Esophagus muscularis mucosa (tissue), 4 donors: ENCODE data around the gene ATP5IF1. TPM values are rescaled to one million over a fixed set of nuclear protein-coding genes. Genes with fewer than 3 reads are reported as not detected.

ENCODE experiments used
- DNase-seq: peaks from one replicate; pipeline ENCODE4 v3.0.0-alpha.2; 2017; ENCODE audit errors: extremely low spot score
- H3K27ac ChIP-seq, 4 donors: fragments of 200-600 bp; sonication (generic); replicated peaks in 1 of 4; 1 replicate in 3 of 4; 2 replicates in 1 of 4; pipeline ENCODE4 v1.5.1; 2016 to 2019; ENCODE audit warnings: mild to moderate bottlenecking in 1 of 4
- H3K27me3 ChIP-seq, 4 donors: fragments of 200-600 bp; sonication (generic); one replicate each; pipeline versions ENCODE4 v1.5.1 to v1.6.0; 2016 to 2019
- H3K36me3 ChIP-seq, 4 donors: fragments of 200-600 bp; sonication (generic); one replicate each; pipeline ENCODE4 v1.5.1; 2016 to 2019
- H3K4me1 ChIP-seq, 4 donors: fragments of 200-600 bp; sonication (generic); one replicate each; pipeline ENCODE4 v1.5.1; 2016 to 2019
- H3K4me3 ChIP-seq, 4 donors: fragments of 200-600 bp; sonication (generic); 1 replicate in 2 of 4; 2 replicates in 2 of 4; pipeline ENCODE4 v1.5.1; 2016 to 2019; ENCODE audit warnings: mild to moderate bottlenecking in 4 of 4, moderate library complexity in 1 of 4
- H3K9me3 ChIP-seq, 4 donors: fragments of 200-600 bp; sonication (generic); 1 replicate in 3 of 4; 2 replicates in 1 of 4; pipeline ENCODE4 v1.5.1; 2016 to 2019
- CTCF ChIP-seq, 3 experiments: fragments of 200-600 bp in 2 of 3; fragments of 450-650 bp in 1 of 3; sonication (generic) in 2 of 3; IDR thresholded peaks; one replicate each; pipeline ENCODE4 v1.5.1; 2017 to 2019; ENCODE audit warnings: antibody characterized with exemption in 3 of 3, mild to moderate bottlenecking in 2 of 3, moderate library complexity in 1 of 3
- EP300 ChIP-seq: sonication (generic); formaldehyde crosslinking; IDR thresholded peaks from one replicate; pipeline ENCODE4 v1.6.1; 2017; ENCODE audit warnings: antibody characterized with exemption
- POLR2A ChIP-seq: fragments of 450-650 bp; IDR thresholded peaks from one replicate; pipeline ENCODE4 v1.6.1; 2017; ENCODE audit warnings: antibody characterized with exemption, moderate library complexity, mild to moderate bottlenecking, low read depth
- POLR2AphosphoS5 ChIP-seq, 2 donors: sonication (generic); formaldehyde crosslinking; IDR thresholded peaks; one replicate each; pipeline ENCODE4 v1.6.1; 2017; ENCODE audit warnings: antibody characterized with exemption in 2 of 2
- WGBS: methylation state at CpG from one replicate; pipeline ENCODE4 v1.1.5; 2018; 5-methylcytosine and 5-hydroxymethylcytosine counted together
- intact Hi-C: fragments of 100-400 bp; cut with DNase I; formaldehyde crosslinking; loops from one replicate; pipeline ENCODE4 v1.15.1; 2023
- total RNA-seq, 4 donors: library from RNA; depleted of rRNA; stranded (reverse); fragments of >200 nt; gene quantifications; one replicate each; pipeline versions ENCODE4 v1.1.0 to v1.2.1, GENCODE V29; 2016

The ATP5IF1 gene
- total RNA-seq, 4 donors from 2014 or later, result 125 to 174 (median 126) TPM

DNA sequence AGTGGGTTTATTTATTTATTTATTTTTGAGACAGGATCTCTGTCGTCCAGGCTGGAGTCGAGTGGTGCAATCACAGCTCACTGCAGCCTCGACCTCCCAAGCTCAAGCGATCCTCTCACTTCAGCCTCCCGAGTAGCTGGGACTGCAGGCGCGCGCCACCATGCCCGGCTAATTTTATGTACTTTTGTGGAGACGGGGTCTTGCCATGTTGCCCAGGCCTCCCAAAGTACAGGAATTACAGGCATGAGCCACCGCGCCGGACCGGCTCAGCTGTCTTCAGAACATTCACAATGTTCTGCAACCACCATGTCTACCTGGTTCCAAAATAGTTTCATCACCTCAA is 2.7 kb upstream of the ATP5IF1 start:
- H3K27me3 ChIP-seq, result no peaks in the 10 kb centered on the region
- peaks cover 31 to 55% (median 53%) of the 10 kb centered on the region in 4 donors for H3K4me1 ChIP-seq
- DNase-seq, result no peak
- no peak for TF ChIP-seq EP300
- no peak for TF ChIP-seq POLR2A
- TF ChIP-seq CTCF (IDR thresholded peaks at IDR 0.05), result no peak
- no peak for TF ChIP-seq POLR2AphosphoS5 (IDR thresholded peaks at IDR 0.05)
- peaks cover 10 to 22% (median 15%) of the 10 kb centered on the region in 4 donors for H3K36me3 ChIP-seq
- 65% methylated on average over 13 of the region's 14 CpGs for WGBS
- intact Hi-C loops, result no loop called here
- H3K27ac ChIP-seq, result peak overlapping the region; percentile 24 to 87 (median 84)
- no peaks in the 10 kb centered on the region for H3K9me3 ChIP-seq
- H3K4me3 ChIP-seq, result peak overlapping the region; percentile 63 to 96 (median 86)

GRCh38 chr1:28236656-28237322 is 865 bp downstream of the ATP5IF1 start:
- no peak for TF ChIP-seq POLR2AphosphoS5 (IDR thresholded peaks at IDR 0.05)
- TF ChIP-seq POLR2A, result no peak
- no peak for TF ChIP-seq EP300
- TF ChIP-seq CTCF (IDR thresholded peaks at IDR 0.05), result no peak
- H3K27me3 ChIP-seq, result no peaks in the 10 kb centered on the region
- 16% methylated on average over 19 of the region's 20 CpGs for WGBS
- H3K4me1 ChIP-seq, result peaks cover 18 to 36% (median 34%) of the 10 kb centered on the region in 4 donors
- no peaks in the 10 kb centered on the region for H3K9me3 ChIP-seq
- peaks cover 0 to 10% (median 0%) of the 10 kb centered on the region in 4 donors for H3K36me3 ChIP-seq
- H3K27ac ChIP-seq, result peak overlapping the region; percentile 87 to 95 (median 88)
- intact Hi-C loops, result no loop called here
- peak overlapping the region; percentile 77 to 97 (median 92) for H3K4me3 ChIP-seq
- no peak for DNase-seq

GRCh38 chr1:28239004-28239403 is 3.1 kb downstream of the ATP5IF1 start:
- Histone ChIP-seq H3K4me3 (no peak overlapping the region), H3K9me3 (no peaks in the 10 kb centered on the region), H3K27me3 (no peaks in the 10 kb centered on the region), H3K27ac (no peak overlapping the region), H3K36me3 (peaks cover 0 to 10% (median 0%) of the 10 kb centered on the region in 4 donors), H3K4me1 (peaks cover 14 to 24% (median 23%) of the 10 kb centered on the region in 4 donors)
- no peak for TF ChIP-seq POLR2AphosphoS5 (IDR thresholded peaks at IDR 0.05)
- TF ChIP-seq POLR2A, result no peak
- no peak for TF ChIP-seq CTCF (IDR thresholded peaks at IDR 0.05)
- no peak for TF ChIP-seq EP300
- 81% methylated on average over 2 of the region's 2 CpGs for WGBS
- intact Hi-C loops, result no loop called here
- DNase-seq, result no peak

- peaks cover 0 to 10% (median 0%) of the 10 kb centered on the region in 4 donors for H3K36me3 ChIP-seq
- TF ChIP-seq POLR2A, result no peak
- no peak for TF ChIP-seq CTCF (IDR thresholded peaks at IDR 0.05)
- TF ChIP-seq POLR2AphosphoS5 (IDR thresholded peaks at IDR 0.05), result no peak
- no peak for TF ChIP-seq EP300
- DNase-seq, result no peak
- WGBS, result 92% methylated on average over 4 of the region's 4 CpGs
- H3K27ac ChIP-seq, result no peak overlapping the region
- no peaks in the 10 kb centered on the region for H3K27me3 ChIP-seq
- H3K4me1 ChIP-seq, result peaks cover 14 to 23% (median 21%) of the 10 kb centered on the region in 4 donors
- H3K4me3 ChIP-seq, result no peak overlapping the region
- no peaks in the 10 kb centered on the region for H3K9me3 ChIP-seq
- intact Hi-C loops, result no loop called here
These were observed 4.1 kb downstream of the ATP5IF1 start for GRCh38 chr1:28240024-28240423.
